Effector CD4-positive, alpha-beta T cell (primary cell): ENCODE data around the gene HHIP. TPM values are rescaled to one million over a fixed set of nuclear protein-coding genes. Genes with fewer than 3 reads are reported as not detected.

Source experiments
- DNase-seq: peaks from one replicate; pipeline ENCODE4 v3.0.0-alpha.2; 2020
- total RNA-seq: gene quantifications from one replicate; lab custom pipeline; 2026; lab: John Stamatoyannopoulos, UW

The HHIP gene, protein sequence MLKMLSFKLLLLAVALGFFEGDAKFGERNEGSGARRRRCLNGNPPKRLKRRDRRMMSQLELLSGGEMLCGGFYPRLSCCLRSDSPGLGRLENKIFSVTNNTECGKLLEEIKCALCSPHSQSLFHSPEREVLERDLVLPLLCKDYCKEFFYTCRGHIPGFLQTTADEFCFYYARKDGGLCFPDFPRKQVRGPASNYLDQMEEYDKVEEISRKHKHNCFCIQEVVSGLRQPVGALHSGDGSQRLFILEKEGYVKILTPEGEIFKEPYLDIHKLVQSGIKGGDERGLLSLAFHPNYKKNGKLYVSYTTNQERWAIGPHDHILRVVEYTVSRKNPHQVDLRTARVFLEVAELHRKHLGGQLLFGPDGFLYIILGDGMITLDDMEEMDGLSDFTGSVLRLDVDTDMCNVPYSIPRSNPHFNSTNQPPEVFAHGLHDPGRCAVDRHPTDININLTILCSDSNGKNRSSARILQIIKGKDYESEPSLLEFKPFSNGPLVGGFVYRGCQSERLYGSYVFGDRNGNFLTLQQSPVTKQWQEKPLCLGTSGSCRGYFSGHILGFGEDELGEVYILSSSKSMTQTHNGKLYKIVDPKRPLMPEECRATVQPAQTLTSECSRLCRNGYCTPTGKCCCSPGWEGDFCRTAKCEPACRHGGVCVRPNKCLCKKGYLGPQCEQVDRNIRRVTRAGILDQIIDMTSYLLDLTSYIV
- total RNA-seq = not detected

DNA sequence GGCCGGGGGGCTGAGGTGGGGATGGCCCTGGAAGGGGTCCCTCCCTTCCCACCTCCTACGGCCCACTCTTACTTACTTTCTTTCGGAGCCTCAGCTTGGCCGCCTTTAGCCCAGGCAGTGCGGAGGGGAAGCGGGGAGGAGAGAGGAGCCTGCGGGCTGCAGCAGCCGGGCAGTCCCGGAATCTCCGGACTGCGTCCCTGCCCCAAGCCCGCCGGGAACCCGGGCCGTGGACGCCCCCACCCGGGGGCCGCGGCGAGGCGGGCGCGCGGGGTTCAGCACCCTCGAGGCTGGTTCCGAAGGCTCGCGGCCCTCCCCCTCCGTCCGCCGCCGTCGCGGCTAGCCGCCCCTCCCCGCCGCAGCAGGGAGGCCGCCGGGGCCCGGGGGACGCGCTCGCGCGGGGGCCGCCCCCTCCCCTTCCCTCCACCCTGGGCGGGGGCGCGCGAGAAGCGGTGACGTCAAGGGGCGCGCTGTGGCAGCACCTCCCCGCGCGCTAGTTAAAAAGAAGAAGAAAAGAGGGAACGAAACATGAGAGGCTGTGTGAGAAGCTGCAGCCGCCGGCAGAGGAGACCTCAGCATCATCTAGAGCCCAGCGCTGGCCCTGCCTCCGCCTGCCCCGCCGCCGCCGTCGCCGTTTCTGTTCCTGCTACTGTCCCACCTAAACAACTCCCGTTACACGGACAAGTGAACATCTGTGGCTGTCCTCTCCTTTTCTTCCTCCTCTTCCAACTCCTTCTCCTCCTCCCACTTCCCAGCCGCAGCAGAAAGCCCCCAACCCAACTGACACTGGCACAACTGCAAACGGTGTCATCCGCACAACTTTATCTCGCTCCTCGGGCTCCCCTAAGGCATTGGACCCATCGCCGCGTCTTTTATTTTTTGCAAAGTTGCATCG is at the start of gene HHIP:
Gene HHIP (plus strand): TSS at position 526 of the 892 bp plus-strand sequence. CDS start 520 bp downstream, outside the sequence.
- no peak for DNase-seq

DNA sequence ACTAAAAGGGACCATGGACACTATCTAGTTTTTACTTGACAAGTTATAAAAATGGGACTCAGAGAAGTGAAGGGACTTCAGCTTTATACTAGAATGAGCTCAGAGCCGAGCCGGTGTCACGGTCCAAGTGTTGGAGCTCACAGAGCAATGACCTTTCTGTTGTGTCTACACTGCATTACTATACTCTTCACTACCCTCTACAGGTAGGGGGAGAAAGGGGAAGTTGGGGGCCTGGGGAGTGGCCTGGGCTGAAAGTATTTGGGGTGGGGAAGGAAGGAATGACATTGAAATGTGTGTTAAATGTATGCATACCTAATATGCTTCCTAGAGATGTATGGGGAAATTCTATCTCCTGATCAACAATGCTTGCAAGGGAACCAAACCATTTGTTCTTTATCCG is 48.8 kb upstream of the HHIP start:
- DNase-seq = no peak

DNA sequence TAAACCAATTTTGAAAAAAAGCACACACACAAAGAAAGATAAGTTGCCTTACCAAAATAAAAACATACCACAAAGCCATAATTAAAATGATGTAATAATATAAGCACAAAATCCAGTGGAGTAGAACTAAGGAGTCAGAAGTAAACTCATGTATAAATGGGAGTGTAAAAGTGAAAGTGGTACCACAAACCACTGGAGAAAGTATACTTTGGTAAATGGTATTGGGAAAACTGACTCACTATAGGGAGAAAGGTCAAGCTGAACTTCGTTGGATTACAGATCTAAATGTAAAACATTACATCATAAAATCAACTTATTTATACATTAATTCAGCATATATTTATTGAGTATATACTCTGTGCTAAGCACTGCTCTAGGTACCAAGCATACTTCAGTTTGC is 46.3 kb upstream of the HHIP start:
- DNase-seq = no peak

DNA sequence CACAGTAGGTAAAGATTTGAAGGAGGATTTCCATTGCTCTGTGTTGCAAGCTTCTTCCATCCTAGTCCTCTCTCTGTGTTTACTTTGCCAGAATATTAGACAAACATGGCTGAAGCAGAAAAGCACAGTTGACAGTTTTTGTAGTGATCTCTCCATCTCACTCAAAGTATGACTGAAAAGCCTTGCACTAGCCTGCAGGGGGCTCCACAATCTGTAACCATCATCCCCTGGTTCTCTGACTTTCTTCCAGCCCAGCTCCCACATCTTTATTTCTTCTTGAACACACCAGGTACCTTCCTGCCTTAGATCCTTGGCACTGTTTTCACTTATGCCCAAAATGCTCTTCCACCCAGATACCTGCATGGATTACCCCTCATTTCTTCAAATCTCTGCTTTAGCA is 34.1 kb upstream of the HHIP start:
- no peak for DNase-seq

DNA sequence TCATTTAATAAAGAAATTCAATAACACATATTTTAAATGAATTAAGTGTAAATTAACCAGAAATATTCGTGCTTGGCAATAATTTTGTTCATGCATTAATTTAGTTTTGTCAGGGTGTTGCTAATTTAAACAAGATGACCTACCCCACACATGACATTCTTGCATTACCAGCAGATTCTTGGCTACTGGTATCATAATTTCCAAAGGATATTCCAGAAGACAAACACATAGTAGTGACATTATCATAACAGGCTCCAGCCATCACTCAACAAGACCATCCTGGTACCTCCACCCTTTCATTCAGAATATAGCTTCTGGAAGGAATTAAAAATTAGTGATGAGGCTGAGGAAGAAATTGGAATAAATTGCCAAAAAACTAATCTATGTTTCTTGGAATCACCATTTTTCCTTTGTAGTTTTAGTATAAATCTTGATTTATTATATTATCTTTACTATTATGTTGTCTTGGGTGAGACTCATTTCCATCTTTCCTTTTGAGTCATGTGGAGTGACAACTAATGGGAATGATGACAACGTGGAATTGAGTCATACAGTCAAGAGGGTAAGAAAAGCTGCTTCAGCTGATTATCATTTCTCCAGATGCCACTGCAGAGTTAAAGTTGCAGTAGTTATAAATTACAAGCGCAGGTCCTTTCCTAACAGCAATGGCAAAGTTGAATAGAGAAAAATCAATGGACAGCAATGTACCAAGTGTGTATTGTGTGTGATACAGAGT is 30.9 kb upstream of the HHIP start:
- DNase-seq = no peak

DNA sequence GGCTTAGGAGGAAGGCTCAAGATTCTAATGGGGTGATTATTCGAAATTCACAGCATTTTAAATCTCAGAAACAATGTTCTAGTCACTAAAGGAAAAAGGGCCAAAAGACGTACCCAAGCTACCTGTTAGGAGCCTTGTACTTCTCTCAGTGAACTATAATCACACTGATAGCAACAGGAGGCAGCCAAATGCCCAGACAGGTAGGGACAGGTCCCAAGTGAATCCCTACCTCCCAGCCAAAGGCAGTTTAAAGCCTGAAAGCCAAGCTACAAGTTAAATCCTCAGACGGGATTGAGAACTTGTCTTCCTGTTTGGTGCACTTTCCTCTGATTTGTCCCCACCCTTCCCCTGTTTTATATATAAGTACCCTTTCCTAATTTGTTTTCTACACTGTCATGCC is 24.3 kb upstream of the HHIP start:
- no peak for DNase-seq

DNA sequence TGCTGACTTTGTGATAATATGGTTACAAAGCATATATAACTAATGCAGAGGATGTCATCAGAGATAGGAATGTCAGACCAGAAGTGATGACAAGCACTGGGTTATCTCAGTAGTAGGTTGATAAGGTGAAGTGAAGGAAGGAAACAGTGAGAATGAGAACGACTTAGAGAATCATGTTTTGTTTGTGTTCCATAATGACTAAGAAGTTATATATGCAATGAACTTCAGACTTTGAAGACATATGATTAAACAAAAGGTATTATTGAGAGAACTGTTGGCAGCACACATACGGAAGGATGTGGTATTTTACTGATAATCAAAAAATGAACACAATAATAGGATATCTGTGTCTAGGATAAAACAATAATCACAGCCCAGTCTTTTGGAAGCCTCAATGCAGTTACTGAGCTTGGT is 18.3 kb upstream of the HHIP start:
- no peak for DNase-seq

DNA sequence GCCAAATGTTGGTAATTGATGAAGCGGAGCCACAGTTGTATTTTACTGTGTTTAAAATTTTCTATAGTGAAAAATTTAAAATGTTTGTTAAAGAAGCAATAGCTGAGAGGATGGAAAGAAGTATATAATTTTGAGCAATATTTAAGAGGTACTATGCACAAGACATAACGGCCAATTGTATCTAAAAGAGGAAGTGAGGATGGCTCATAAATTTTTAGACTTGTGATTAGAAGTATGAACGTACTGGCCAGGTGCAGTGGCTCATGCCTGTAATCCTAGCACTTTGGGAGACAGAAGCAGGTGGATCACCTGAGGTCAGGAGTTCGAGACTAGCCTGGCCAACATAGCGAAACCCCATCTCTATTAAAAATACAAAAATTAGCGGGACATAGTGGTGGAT is 12.7 kb upstream of the HHIP start:
- DNase-seq = no peak

DNA sequence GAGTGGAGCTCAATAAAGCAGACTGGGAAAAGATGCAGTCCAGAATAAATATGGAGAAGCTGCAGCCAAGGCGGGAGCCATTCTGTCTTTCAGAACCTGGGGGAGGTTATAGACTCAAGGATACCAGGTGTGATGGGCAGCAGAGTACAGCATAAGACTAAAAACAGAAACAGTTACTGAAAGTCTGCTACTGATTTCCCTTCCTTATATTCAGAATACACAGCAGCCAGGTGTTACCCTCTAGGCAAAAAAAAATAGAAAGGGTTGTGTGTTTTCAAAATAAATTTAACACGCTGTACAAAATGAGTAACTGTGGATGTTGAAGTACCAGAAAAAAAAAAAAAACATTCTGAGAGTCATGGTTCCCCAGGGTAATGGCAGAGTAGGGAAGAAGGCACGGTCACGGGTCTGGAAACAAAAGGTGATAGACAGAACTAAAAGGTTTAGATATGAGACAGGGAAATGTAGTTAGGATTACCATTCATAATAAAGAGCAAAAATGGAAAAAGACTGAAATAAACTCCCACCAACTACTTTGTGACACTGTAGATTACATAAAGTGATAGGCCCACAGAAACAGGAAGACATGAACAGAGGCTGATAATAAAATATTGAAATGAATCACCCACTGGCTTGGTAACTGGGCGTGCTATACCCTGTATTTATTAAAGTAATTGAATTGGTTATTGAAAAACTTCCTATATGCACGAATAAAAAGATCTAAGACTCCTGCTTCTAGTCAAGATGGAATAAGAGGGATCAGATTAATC is 10.8 kb upstream of the HHIP start:
- no peak for DNase-seq

DNA sequence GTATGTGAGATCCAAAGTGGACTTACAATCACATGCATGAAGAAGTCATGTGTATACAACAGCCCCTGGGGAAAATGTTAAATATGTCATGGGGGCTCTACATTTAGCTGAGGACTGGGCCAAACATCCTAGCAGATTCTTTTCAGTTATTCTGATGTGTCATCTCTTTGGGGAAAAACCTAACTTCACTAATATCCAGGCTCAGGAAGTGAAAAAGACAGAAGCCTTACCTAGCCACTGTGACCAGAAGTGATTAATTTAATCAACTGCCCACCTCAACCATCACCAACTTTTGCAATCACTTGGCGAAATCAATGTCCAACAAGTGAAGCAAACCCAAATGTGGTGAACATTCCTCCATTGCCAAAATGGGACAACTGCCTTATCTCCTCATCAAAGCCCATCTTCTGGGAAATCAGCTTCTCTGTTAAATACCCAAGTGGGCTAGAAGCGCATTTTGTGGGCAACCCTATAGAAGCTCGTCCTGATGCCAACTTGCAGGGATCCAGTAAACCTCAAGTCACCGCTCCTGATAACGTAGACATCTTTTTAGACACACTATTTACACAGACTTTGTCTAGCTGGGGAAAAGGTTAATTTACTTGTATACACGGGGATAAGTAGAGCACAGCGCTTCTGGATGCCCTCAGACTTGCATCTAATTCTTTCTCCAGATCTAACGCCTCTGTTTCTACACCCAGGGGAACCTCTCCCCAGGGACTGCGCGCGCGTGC is 1.4 kb upstream of the HHIP start:
- no peak for DNase-seq

DNA sequence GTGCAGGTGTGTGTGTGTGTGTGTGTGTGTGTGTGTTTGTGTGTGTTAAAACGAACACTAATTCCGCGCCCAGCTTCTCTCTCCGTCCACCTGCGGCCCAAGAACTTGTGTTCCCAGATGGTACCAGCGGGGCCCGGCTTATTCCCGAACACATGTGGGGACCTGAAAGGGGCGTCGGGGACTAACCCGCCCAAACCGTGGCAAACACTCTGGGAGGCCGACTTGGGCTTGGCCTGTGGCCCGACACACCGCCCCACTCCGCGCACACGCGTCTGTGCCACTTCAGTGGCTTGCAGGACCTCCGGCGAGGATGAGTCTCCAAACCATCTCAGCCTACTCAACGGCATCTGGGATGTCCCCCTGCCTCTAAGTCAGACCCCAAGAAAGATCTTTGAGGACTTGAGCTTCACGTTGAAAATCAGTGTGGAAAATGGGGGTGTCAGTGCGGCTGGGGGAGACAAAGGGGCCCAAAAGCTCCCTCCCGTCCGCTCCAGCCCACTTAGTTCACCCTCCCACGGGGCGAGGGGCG is 790 bp upstream of the HHIP start:
- no peak for DNase-seq

DNA sequence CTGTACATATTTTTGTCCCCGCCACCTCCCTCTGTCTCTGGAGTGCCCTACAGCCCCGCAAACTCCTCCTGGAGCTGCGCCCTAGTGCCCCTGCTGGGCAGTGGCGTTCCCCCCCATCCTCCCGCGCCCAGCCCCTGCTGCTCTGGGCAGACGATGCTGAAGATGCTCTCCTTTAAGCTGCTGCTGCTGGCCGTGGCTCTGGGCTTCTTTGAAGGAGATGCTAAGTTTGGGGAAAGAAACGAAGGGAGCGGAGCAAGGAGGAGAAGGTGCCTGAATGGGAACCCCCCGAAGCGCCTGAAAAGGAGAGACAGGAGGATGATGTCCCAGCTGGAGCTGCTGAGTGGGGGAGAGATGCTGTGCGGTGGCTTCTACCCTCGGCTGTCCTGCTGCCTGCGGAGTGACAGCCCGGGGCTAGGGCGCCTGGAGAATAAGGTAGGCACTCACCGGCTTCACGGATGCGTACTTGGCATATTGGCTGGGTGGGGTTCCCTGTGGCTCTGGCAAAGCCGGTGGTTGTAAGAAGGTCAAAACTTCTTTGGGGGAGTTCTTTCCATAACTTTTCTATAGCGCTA is 653 bp downstream of the HHIP start:
- DNase-seq = no peak

DNA sequence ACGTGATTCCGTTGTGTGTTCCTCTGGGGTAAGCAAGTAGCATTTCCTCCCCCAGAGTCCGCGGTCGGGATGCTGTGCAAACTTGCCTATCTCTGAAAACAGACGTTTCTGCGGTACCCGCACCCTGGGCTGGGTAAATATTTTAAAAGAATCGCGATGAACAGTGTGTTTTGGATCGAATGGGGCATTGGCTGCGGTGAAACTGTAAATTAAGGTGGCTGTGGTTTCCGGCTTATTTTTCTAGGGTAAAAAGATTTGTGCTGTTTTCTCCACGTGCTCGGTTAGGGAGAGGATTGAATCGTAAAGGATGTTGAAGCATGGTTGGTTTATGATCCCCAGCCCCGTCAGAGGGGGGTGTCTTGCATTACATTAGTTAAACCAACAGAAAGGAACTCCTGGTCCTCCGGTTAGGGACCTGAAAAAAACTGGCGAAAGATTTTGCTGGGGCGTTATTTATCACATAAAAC is 1.2 kb downstream of the HHIP start:
- DNase-seq = no peak

DNA sequence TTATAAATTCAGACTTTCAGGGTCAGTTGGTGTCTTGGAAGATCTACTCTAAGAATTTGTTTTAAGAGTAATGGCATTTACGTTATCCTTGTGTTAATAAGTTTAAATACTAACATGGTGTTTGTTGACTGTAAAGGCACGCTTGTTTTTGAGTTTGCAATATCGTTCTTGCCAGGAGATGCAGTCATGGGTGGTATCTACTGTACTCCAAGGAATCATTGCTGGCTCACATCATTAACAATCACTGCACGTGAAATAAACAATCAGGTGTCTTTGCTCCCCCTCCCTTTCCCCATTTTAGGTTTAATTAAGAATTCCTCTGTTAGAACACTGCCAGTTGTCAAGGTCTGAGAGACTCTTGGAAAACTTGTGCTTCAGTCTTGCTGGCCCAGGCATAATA is 1.6 kb downstream of the HHIP start:
- DNase-seq = no peak

DNA sequence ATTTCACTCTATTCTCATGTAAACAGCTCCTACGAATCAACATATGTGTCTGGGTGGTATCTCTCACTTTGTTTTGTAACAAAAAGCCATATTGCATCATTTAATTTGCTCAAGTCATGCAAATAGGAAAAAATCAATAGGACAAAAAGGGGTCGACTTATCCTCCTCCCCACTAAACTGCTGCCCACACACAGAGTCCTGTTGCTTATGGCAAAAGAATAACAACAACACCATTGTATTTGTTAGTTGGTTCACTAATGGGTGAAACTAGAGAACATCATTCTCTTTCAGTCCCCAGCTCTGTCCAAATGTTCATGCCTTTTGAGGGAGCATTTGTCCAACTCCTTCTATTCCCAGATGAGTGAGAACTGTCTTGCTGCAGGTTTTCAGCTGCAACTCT is 2.1 kb downstream of the HHIP start:
- DNase-seq = no peak

DNA sequence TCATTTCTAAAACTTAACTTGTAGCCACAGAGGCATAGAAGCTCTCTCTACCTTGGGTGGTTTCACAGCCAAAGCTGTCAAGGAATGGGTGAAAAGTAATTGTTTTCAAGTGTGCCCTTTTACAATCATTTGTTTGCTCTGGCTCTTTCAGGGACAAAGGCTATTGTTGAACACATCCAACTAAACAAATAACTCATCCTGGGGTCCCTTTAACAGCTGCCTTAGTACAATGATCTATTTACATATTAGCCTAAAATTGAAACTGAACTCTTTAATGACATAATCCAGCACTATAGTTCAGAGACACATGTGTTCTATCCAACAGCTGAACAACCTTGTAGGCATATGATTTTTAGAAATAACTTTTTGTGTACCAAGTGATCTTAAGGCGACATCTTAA is 3.7 kb downstream of the HHIP start:
- no peak for DNase-seq

DNA sequence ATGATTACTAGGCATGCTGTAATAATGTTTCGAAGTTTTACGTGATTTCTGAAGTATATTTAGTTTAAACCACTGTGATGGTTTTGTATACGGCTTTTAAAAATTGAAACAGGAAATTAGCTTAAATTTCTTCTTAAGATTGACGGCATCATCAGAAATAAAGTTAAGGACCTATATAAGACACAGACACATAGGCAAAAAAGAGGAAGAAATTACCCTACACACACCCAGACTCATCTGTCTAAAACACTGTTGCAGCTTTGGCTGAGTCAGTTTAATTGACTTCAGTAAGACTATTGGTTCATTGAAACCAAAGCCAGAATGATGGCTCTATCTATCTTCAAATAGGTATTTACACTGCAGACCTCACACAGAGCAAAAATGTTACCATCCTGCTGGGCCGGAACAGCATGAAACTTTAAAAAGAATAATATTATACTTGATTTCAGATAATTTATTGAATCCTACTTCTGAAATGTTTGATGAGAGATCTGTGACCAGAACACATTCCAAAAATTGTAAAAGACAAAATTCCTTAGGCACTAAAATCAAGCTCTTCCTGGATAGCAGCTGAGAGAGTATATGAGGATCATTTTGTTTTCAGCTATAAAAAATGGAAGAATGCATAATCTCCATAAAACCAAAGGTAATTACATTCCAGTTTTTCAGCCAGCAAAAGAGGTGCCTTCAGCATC is 4.5 kb downstream of the HHIP start:
- no peak for DNase-seq

DNA sequence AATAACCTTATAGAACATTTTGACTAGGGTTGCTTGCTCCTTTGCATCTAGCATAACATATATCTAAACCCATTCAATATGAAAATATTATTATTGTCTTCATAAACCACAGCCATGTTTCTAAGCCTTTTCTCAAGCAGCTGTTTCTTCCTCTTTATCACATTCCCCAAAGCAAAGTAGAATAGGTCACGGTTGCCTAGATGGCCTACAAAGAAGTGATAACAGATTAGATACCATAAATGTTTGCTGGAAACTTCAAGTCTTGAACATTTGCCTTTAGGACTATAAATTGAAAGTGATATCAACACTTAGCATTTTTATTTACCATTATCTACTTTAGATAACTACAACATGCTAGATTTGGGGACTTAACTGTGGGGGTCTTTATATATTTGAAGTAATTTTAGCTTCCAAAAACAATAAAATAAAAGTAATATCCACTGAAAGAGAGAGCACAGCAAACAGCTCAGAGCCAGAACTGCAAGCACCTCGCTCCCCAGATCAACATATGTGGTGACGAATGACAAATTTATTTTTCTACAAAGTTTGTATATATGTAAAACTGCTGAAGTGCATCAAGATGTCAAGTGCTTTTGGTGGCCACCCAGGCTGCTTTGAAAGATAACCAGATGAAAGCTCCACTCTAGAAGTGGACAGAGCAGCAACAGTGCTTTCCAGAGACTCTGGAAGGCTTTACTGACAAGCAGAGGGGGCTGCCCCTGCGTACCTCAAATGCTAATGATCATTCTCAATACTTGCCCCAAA is 8.0 kb downstream of the HHIP start:
- DNase-seq = no peak

DNA sequence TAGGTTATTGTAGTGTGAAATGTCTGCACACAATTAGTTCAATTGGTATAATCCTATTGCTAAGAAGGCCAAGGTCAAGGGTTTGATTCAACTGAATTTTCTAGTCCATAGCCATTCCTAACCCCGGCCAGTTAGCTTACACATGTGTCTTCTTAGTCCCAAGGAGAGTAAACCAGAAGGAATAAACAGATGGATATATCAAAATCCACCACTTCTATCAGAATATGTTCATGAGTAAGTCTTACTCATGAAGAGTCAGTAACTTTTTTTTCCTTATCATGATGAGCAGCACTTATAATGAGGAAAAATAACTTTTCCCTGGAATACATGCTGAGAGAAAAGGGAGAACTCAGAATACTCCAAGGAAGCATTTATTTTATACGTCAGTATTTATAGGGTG is 9.5 kb downstream of the HHIP start:
- no peak for DNase-seq
